Body of pancreas (tissue), 4 donors: ENCODE results near the gene NAGLU.

Source experiments
- POLR2A ChIP-seq, 3 donors: fragments of 450-650 bp; IDR thresholded peaks; one replicate each; pipeline ENCODE4 v1.6.1; 2016; ENCODE audit warnings: antibody characterized with exemption in 3 of 3, mild to moderate bottlenecking in 2 of 3
- TF ChIP-seq, protein P1 (sequence below), 7 experiments: fragments of 450-650 bp in 4 of 7; fragments of 200-600 bp in 3 of 7; sonication (generic) in 3 of 7; IDR thresholded peaks; one replicate each; pipeline ENCODE4 v1.5.1; 2016 to 2019; ENCODE audit warnings: antibody characterized with exemption in 7 of 7

GRCh38 chr17:42573095-42573494, 37.1 kb downstream of the NAGLU start:
- TF ChIP-seq, protein P1, sequence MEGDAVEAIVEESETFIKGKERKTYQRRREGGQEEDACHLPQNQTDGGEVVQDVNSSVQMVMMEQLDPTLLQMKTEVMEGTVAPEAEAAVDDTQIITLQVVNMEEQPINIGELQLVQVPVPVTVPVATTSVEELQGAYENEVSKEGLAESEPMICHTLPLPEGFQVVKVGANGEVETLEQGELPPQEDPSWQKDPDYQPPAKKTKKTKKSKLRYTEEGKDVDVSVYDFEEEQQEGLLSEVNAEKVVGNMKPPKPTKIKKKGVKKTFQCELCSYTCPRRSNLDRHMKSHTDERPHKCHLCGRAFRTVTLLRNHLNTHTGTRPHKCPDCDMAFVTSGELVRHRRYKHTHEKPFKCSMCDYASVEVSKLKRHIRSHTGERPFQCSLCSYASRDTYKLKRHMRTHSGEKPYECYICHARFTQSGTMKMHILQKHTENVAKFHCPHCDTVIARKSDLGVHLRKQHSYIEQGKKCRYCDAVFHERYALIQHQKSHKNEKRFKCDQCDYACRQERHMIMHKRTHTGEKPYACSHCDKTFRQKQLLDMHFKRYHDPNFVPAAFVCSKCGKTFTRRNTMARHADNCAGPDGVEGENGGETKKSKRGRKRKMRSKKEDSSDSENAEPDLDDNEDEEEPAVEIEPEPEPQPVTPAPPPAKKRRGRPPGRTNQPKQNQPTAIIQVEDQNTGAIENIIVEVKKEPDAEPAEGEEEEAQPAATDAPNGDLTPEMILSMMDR (IDR thresholded peaks at IDR 0.05) = no peak
- no peak for TF ChIP-seq POLR2A (IDR thresholded peaks at IDR 0.05)
